ENCODE measurements around the gene FCHSD1. TPM values are rescaled to one million over a fixed set of nuclear protein-coding genes. Genes with fewer than 3 reads are reported as not detected.

Gene FCHSD1
- total RNA-seq, 2 donors from 2014 or later, result 5.1 to 6.4 TPM

DNA sequence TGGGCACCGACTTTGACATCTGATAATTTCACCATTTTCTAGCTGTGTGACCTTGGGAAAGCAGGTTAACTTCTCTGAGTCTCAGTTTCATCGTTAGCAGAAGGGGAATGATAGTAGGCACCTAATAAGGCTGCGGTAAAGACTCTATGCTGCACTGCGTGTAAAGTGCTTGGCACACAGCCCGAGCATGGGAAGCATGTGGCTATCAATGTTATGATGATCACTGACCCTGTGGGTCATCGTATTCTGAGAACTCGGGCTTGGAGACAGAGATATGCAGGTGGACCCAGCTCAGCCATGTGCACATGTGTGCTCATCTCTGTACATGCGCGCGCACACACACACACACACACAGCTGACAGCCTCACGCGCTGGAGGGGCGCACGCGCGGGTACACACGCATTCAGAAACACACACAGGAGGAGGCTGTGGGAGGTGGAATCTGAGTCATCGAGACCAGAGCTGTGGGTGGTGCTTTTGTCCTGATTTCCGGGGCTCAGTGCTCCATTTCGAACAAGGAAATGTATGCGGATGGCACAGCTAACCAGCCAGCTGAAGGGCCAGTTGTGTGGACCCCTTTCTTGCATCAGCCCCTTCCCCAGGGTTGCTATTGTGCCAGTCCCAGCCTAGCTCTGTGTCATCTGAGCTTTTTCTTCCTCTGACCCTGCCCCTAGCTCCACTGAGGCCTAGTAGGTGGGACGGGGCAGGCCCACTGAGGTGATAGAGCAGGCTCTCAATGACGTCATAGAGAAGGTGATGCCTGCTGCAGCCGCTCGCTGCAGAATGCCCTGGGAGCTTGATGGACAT lies 41.9 kb upstream of the FCHSD1 start:
- TF ChIP-seq, protein P1, sequence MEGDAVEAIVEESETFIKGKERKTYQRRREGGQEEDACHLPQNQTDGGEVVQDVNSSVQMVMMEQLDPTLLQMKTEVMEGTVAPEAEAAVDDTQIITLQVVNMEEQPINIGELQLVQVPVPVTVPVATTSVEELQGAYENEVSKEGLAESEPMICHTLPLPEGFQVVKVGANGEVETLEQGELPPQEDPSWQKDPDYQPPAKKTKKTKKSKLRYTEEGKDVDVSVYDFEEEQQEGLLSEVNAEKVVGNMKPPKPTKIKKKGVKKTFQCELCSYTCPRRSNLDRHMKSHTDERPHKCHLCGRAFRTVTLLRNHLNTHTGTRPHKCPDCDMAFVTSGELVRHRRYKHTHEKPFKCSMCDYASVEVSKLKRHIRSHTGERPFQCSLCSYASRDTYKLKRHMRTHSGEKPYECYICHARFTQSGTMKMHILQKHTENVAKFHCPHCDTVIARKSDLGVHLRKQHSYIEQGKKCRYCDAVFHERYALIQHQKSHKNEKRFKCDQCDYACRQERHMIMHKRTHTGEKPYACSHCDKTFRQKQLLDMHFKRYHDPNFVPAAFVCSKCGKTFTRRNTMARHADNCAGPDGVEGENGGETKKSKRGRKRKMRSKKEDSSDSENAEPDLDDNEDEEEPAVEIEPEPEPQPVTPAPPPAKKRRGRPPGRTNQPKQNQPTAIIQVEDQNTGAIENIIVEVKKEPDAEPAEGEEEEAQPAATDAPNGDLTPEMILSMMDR (IDR thresholded peaks at IDR 0.05), result no peak
- Histone ChIP-seq H3K27me3 (no peaks in the 10 kb centered on the region), H3K4me1 (peaks cover 0 to 20% of the 10 kb centered on the region in 2 donors), H3K9me3 (no peaks in the 10 kb centered on the region), H3K4me3 (no peak overlapping the region), H3K36me3 (no peaks in the 10 kb centered on the region), H3K27ac (no peak overlapping the region)
- DNase-seq (ENCODE audit: low spot score), result no peak

- Histone ChIP-seq H3K27me3 (no peaks in the 10 kb centered on the region), H3K4me1 (peaks cover 0 to 20% of the 10 kb centered on the region in 2 donors), H3K9me3 (no peaks in the 10 kb centered on the region), H3K36me3 (no peaks in the 10 kb centered on the region), H3K4me3 (peak overlapping the region; percentile 15 to 33), H3K27ac (no peak overlapping the region)
- TF ChIP-seq, protein P1 (IDR thresholded peaks at IDR 0.05), result no peak
- no peak for DNase-seq (ENCODE audit: low spot score)
These were observed 41.3 kb upstream of the FCHSD1 start for GRCh38 chr5:141692533-141692888.

- Histone ChIP-seq H3K27ac (no peak overlapping the region), H3K36me3 (no peaks in the 10 kb centered on the region), H3K4me3 (peak overlapping the region; percentile 15 to 33), H3K27me3 (no peaks in the 10 kb centered on the region), H3K9me3 (no peaks in the 10 kb centered on the region), H3K4me1 (peaks cover 0 to 20% of the 10 kb centered on the region in 2 donors)
- TF ChIP-seq, protein P1 (IDR thresholded peaks at IDR 0.05), result peak; percentile 95 to 100
- peak; percentile 86 for DNase-seq (ENCODE audit: low spot score)
These were observed 40.8 kb upstream of the FCHSD1 start for GRCh38 chr5:141691867-141692532.

- Histone ChIP-seq H3K4me1 (peaks cover 0 to 20% of the 10 kb centered on the region in 2 donors), H3K9me3 (no peaks in the 10 kb centered on the region), H3K4me3 (no peak overlapping the region), H3K27ac (no peak overlapping the region), H3K27me3 (no peaks in the 10 kb centered on the region), H3K36me3 (no peaks in the 10 kb centered on the region)
- no peak for DNase-seq (ENCODE audit: low spot score)
- TF ChIP-seq, protein P1 (IDR thresholded peaks at IDR 0.05), result no peak
These were observed 40.2 kb upstream of the FCHSD1 start for GRCh38 chr5:141691286-141691866.

DNA sequence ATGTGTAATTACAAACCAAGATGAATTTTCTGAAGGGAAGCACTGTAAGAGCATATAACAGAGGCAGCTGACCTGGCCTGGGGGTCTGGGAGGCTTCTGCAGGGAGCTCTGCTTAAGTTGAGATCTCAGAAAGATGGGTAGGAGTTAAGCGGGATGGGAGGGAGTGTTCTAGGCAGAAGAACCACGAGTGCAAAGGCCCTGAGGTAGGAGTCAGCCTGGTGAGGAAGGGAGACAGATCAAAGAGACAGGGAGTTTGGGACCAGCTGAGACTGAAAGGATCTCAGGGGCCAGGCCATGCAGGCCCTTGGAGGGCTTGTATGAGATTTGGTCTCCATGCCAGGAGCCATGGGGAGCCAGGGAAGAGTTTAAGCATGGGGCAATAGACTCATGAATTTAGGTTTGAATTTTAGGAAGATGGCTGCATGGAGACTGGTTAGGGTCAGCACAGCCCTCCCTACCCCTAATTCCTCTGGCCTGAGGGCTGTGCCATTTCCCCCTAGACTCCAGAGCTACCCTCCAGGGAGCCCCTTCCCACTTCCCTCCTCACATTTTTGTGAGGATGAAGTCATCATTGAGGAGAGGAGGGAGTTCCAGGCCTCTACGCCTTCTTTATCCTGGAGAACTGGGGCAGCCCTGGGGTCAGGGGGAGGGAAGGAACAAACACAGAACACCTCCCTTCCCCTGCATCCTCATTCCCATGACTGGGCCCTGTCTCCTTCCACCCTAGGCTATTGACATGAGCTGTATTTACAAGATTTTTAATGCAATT lies 35.6 kb upstream of the FCHSD1 start:
- H3K36me3 ChIP-seq, result no peaks in the 10 kb centered on the region
- peaks cover 0 to 20% of the 10 kb centered on the region in 2 donors for H3K4me1 ChIP-seq
- H3K9me3 ChIP-seq, result no peaks in the 10 kb centered on the region
- no peak for DNase-seq (ENCODE audit: low spot score)
- H3K4me3 ChIP-seq, result no peak overlapping the region
- TF ChIP-seq, protein P1 (IDR thresholded peaks at IDR 0.05), result no peak
- H3K27ac ChIP-seq, result no peak overlapping the region
- no peaks in the 10 kb centered on the region for H3K27me3 ChIP-seq
